Body of pancreas (tissue), 4 donors: Measurements from ENCODE around the gene CHRNG. TPM values are rescaled to one million over a fixed set of nuclear protein-coding genes. Genes with fewer than 3 reads are reported as not detected.

Experiments
- ATAC-seq: fragments of 150-250 bp; one replicate; pipeline ENCODE4 v1.9.1; 2016
- DNase-seq, 4 donors: peaks; one replicate each; pipeline ENCODE4 v3.0.0-alpha.2; 2019
- H3K27ac ChIP-seq, 4 donors: fragments of 200-600 bp; sonication (generic); 1 replicate in 3 of 4; 2 replicates in 1 of 4; pipeline versions ENCODE4 v1.5.1 to v1.6.1; 2016 to 2019; ENCODE audit warnings: mild to moderate bottlenecking in 1 of 4, mixed read lengths in 1 of 4, moderate library complexity in 1 of 4
- H3K27me3 ChIP-seq, 2 donors: fragments of 200-600 bp; sonication (generic); one replicate each; pipeline ENCODE4 v1.6.0; 2016; ENCODE audit warnings: mild to moderate bottlenecking in 1 of 2
- H3K36me3 ChIP-seq, 2 donors: fragments of 200-600 bp; sonication (generic); replicated peaks in 1 of 2; 2 replicates each; pipeline ENCODE4 v1.5.1; 2016; ENCODE audit warnings: low read depth in 2 of 2; ENCODE audit not compliant: insufficient read depth in 1 of 2
- H3K4me1 ChIP-seq: fragments of 200-600 bp; sonication (generic); one replicate; pipeline ENCODE4 v1.6.0; 2016
- H3K4me3 ChIP-seq, 2 donors: fragments of 200-600 bp; sonication (generic); 1 replicate in 1 of 2; 2 replicates in 1 of 2; pipeline ENCODE4 v1.5.1; 2016 to 2019
- H3K9me3 ChIP-seq, 3 donors: fragments of 200-600 bp; sonication (generic); 1 replicate in 2 of 3; 2 replicates in 1 of 3; pipeline ENCODE4 v1.5.1; 2016
- CTCF ChIP-seq, 7 experiments: fragments of 450-650 bp in 4 of 7; fragments of 200-600 bp in 3 of 7; sonication (generic) in 3 of 7; IDR thresholded peaks; one replicate each; pipeline ENCODE4 v1.5.1; 2016 to 2019; ENCODE audit warnings: antibody characterized with exemption in 7 of 7
- POLR2A ChIP-seq, 3 donors: fragments of 450-650 bp; IDR thresholded peaks; one replicate each; pipeline ENCODE4 v1.6.1; 2016; ENCODE audit warnings: antibody characterized with exemption in 3 of 3, mild to moderate bottlenecking in 2 of 3
- WGBS, 2 donors: methylation state at CpG; one replicate each; pipeline ENCODE4 v1.1.5; 2017; 5-methylcytosine and 5-hydroxymethylcytosine counted together
- intact Hi-C: fragments of 100-400 bp; cut with DNase I; formaldehyde crosslinking; loops from one replicate; pipeline ENCODE4 v1.15.1; 2023
- total RNA-seq, 2 donors: library from RNA; depleted of rRNA; stranded (reverse); fragments of >200 nt; gene quantifications; one replicate each; pipeline ENCODE4 v1.1.0, GENCODE V29; 2016

Gene CHRNG
- total RNA-seq, 2 donors from 2014 or later: not detected

GRCh38 chr2:232575404-232575746 is 35.9 kb downstream of the CHRNG start:
- 94 to 96% methylated on average over 1 of the region's 1 CpG for WGBS, 2 donors
- Histone ChIP-seq H3K36me3 (no peaks in the 10 kb centered on the region), H3K4me1 (peaks cover 42% of the 10 kb centered on the region), H3K27me3 (no peaks in the 10 kb centered on the region), H3K27ac (no peak overlapping the region), H3K4me3 (no peak overlapping the region), H3K9me3 (no peaks in the 10 kb centered on the region)
- ATAC-seq (no peak), DNase-seq (no peak)
- no peak for TF ChIP-seq POLR2A (IDR thresholded peaks at IDR 0.05)
- intact Hi-C loops: no loop called here

GRCh38 chr2:232576995-232577394 is 37.5 kb downstream of the CHRNG start:
- 67 to 88% methylated on average over 2 of the region's 2 CpGs for WGBS, 2 donors
- no peak for ATAC-seq
- no peak overlapping the region for H3K4me3 ChIP-seq
- no peaks in the 10 kb centered on the region for H3K9me3 ChIP-seq
- H3K4me1 ChIP-seq: peaks cover 38% of the 10 kb centered on the region
- no peak overlapping the region for H3K27ac ChIP-seq
- TF ChIP-seq POLR2A (IDR thresholded peaks at IDR 0.05): no peak
- no peak for TF ChIP-seq CTCF (IDR thresholded peaks at IDR 0.05)
- H3K36me3 ChIP-seq: peaks cover 0 to 3% of the 10 kb centered on the region in 2 donors
- H3K27me3 ChIP-seq: no peaks in the 10 kb centered on the region
- DNase-seq: no peak
- intact Hi-C loops: no loop called here

- WGBS, 2 donors: 80 to 84% methylated on average over 2 of the region's 2 CpGs
Observed at GRCh38 chr2:232577841-232578240, 38.3 kb downstream of the CHRNG start.

GRCh38 chr2:232578626-232579025 is 39.1 kb downstream of the CHRNG start:
- Histone ChIP-seq H3K27ac (no peak overlapping the region), H3K9me3 (no peaks in the 10 kb centered on the region), H3K4me3 (no peak overlapping the region), H3K27me3 (no peaks in the 10 kb centered on the region), H3K36me3 (peaks cover 0 to 3% of the 10 kb centered on the region in 2 donors), H3K4me1 (peaks cover 30% of the 10 kb centered on the region)
- WGBS, 2 donors: 69 to 70% methylated on average over 2 of the region's 2 CpGs
- no peak for TF ChIP-seq POLR2A (IDR thresholded peaks at IDR 0.05)
- TF ChIP-seq CTCF (IDR thresholded peaks at IDR 0.05): no peak
- no peak for DNase-seq
- no peak for ATAC-seq
- intact Hi-C loops: no loop called here

More at GRCh38 chr2:232577841-232578240, 38.3 kb downstream of the CHRNG start:
- H3K4me1 ChIP-seq: peaks cover 31% of the 10 kb centered on the region
- no peaks in the 10 kb centered on the region for H3K9me3 ChIP-seq
- H3K27ac ChIP-seq: no peak overlapping the region
- DNase-seq (no peak), ATAC-seq (no peak)
- intact Hi-C loops: no loop called here
- TF ChIP-seq POLR2A (IDR thresholded peaks at IDR 0.05) (no peak), CTCF (IDR thresholded peaks at IDR 0.05) (no peak)
- peaks cover 0 to 3% of the 10 kb centered on the region in 2 donors for H3K36me3 ChIP-seq
- no peak overlapping the region for H3K4me3 ChIP-seq
- no peaks in the 10 kb centered on the region for H3K27me3 ChIP-seq

GRCh38 chr2:232580648-232580981 is 41.1 kb downstream of the CHRNG start:
- Histone ChIP-seq H3K9me3 (no peaks in the 10 kb centered on the region), H3K36me3 (peaks cover 0 to 3% of the 10 kb centered on the region in 2 donors), H3K27ac (peak overlapping the region in 2 of 4 donors; percentile 44 to 66), H3K27me3 (no peaks in the 10 kb centered on the region), H3K4me3 (no peak overlapping the region), H3K4me1 (peaks cover 26% of the 10 kb centered on the region)
- intact Hi-C loops: no loop called here
- no peak for TF ChIP-seq POLR2A (IDR thresholded peaks at IDR 0.05)
- TF ChIP-seq CTCF (IDR thresholded peaks at IDR 0.05): no peak
- WGBS, 2 donors: 39 to 55% methylated on average over 6 of the region's 6 CpGs
- no peak for DNase-seq
- ATAC-seq: no peak
